HepG2 (cell line): ENCODE results near the gene PIP4K2B. TPM values are rescaled to one million over a fixed set of nuclear protein-coding genes. Genes with fewer than 3 reads are reported as not detected.

Experiments
- ARNTL ChIP-seq: sonication (generic); formaldehyde crosslinking; IDR thresholded peaks from 2 replicates; pipeline ENCODE4 v1.4.0; 2020; ENCODE audit warnings: mild to moderate bottlenecking, missing genetic modification reagents
- BCLAF1 ChIP-seq: fragments of 450-650 bp; IDR thresholded peaks from 2 replicates; pipeline ENCODE4 v1.6.1; 2017; ENCODE audit warnings: mild to moderate bottlenecking
- BHLHE40 ChIP-seq: IDR thresholded peaks from 2 replicates; pipeline ENCODE4 v1.6.1; 2011; ENCODE audit warnings: low read length, improper control_type of control experiment
- BORCS8-MEF2B ChIP-seq: sonication (generic); formaldehyde crosslinking; IDR thresholded peaks from 2 replicates; pipeline ENCODE4 v1.8.0; 2022; ENCODE audit warnings: mild to moderate bottlenecking, missing genetic modification reagents
- CHD4 ChIP-seq: fragments of 200-600 bp; sonication (generic); IDR thresholded peaks from 2 replicates; pipeline ENCODE4 v1.7.0; 2017; ENCODE audit warnings: mild to moderate bottlenecking, low read length, borderline replicate concordance
- ELF3 ChIP-seq: IDR thresholded peaks from 2 replicates; pipeline ENCODE4 v1.6.1; 2016; ENCODE audit warnings: missing genetic modification reagents, missing compliant biosample characterization
- GABPA ChIP-seq, 2 experiments: IDR thresholded peaks; 2 replicates each; pipeline ENCODE4 v1.6.1; 2011 to 2016; ENCODE audit warnings: low read depth in 2 of 2, low read length in 1 of 2, missing biosample characterization in 1 of 2, missing genetic modification characterization in 1 of 2
- HCFC1 ChIP-seq: fragments of 150-350 bp; IDR thresholded peaks from 2 replicates; pipeline ENCODE4 v1.6.1; 2014; ENCODE audit warnings: low read depth, low read length
- HDAC1 ChIP-seq: sonication (generic); formaldehyde crosslinking; IDR thresholded peaks from 2 replicates; pipeline ENCODE4 v1.5.1; 2020; ENCODE audit warnings: mild to moderate bottlenecking, missing genetic modification reagents
- JUN ChIP-seq: sonication (generic); formaldehyde crosslinking; IDR thresholded peaks from 2 replicates; pipeline ENCODE4 v1.4.0; 2020; ENCODE audit warnings: mild to moderate bottlenecking, missing genetic modification reagents
- MIER3 ChIP-seq: IDR thresholded peaks from 2 replicates; pipeline ENCODE4 v1.6.1; 2016; ENCODE audit warnings: missing compliant biosample characterization, borderline replicate concordance
- NR1H2 ChIP-seq: sonication (generic); formaldehyde crosslinking; IDR thresholded peaks from 2 replicates; pipeline ENCODE4 v1.8.1; 2022; ENCODE audit warnings: low read depth, missing genetic modification reagents, borderline replicate concordance
- PHF8 ChIP-seq: sonication (generic); formaldehyde crosslinking; IDR thresholded peaks from 2 replicates; pipeline ENCODE4 v1.5.0; 2020; ENCODE audit warnings: missing genetic modification reagents
- RAD51 ChIP-seq: fragments of 450-650 bp; IDR thresholded peaks from 2 replicates; pipeline ENCODE4 v1.6.1; 2016; ENCODE audit warnings: borderline replicate concordance
- RBFOX2 ChIP-seq: fragments of 200-400 bp; formaldehyde crosslinking; IDR thresholded peaks from 2 replicates; pipeline ENCODE4 v1.6.1; 2017; ENCODE audit warnings: low read depth, mild to moderate bottlenecking, low read length
- RELA ChIP-seq: sonication (generic); formaldehyde crosslinking; IDR thresholded peaks from 2 replicates; pipeline ENCODE4 v1.4.0; 2020; ENCODE audit warnings: missing genetic modification reagents
- SMAD1 ChIP-seq: sonication (generic); formaldehyde crosslinking; IDR thresholded peaks from 2 replicates; pipeline ENCODE4 v1.4.0; 2020; ENCODE audit warnings: missing genetic modification reagents, low read depth, mild to moderate bottlenecking, borderline replicate concordance
- SRSF1 ChIP-seq: fragments of 200-400 bp; formaldehyde crosslinking; optimal IDR thresholded peaks from 2 replicates; pipeline ENCODE3; 2017; ENCODE audit warnings: mild to moderate bottlenecking, low read depth, low read length, moderate library complexity
- TSC22D2 ChIP-seq: sonication (generic); formaldehyde crosslinking; IDR thresholded peaks from 2 replicates; pipeline ENCODE4 v1.5.1; 2020; ENCODE audit warnings: missing genetic modification reagents, mild to moderate bottlenecking, borderline replicate concordance
- ZNF263 ChIP-seq: sonication (generic); formaldehyde crosslinking; IDR thresholded peaks from 2 replicates; pipeline ENCODE4 v1.4.0; 2020; ENCODE audit warnings: missing genetic modification reagents
- ZNF672 ChIP-seq: sonication (generic); formaldehyde crosslinking; IDR thresholded peaks from 2 replicates; pipeline ENCODE4 v1.8.1; 2022; ENCODE audit warnings: missing genetic modification reagents
- ZNF772 ChIP-seq: sonication (generic); formaldehyde crosslinking; IDR thresholded peaks from 2 replicates; pipeline ENCODE4 v1.5.0; 2020; ENCODE audit warnings: mild to moderate bottlenecking, missing genetic modification reagents
- ZNF83 ChIP-seq: sonication (generic); formaldehyde crosslinking; IDR thresholded peaks from 2 replicates; pipeline ENCODE4 v1.4.0; 2020; ENCODE audit warnings: missing genetic modification reagents, mild to moderate bottlenecking, borderline replicate concordance
- polyA plus RNA-seq, 8 experiments: library from polyadenylated mRNA; depleted of rRNA in 3 of 8; stranded (reverse) in 7 of 8; unstranded in 1 of 8; fragments of >200 nt; fragmentation: Illumina TruSeq in 4 of 8; extraction: Trizol in 4 of 8; gene quantifications; 2 replicates each; pipeline versions ENCODE4 v1.2.1 to v1.2.3, GENCODE V29; 2011 to 2016; ENCODE audit warnings: low read depth in 4 of 8, missing spikeins in 1 of 8, mixed read lengths in 1 of 8; ENCODE audit not compliant: insufficient read depth in 1 of 8
- total RNA-seq, 5 experiments: library from RNA; depleted of rRNA; stranded (reverse); fragments of >200 nt; fragmentation: Illumina TruSeq; extraction: Trizol; gene quantifications; 2 replicates each; pipeline ENCODE4 v1.2.3, GENCODE V29; 2016; ENCODE audit warnings: low read depth in 1 of 5
- TF ChIP-seq, protein P1 (sequence below): sonication (generic); formaldehyde crosslinking; IDR thresholded peaks from 2 replicates; pipeline ENCODE4 v1.5.1; 2020; ENCODE audit warnings: missing genetic modification reagents, mild to moderate bottlenecking, borderline replicate concordance

PIP4K2B gene
- total and polyA plus RNA-seq, 2 of the 13 experiments (the other 11 are each of a cell fraction or from before 2014, with no cell fraction given) = 20.4 to 54.0 TPM

DNA sequence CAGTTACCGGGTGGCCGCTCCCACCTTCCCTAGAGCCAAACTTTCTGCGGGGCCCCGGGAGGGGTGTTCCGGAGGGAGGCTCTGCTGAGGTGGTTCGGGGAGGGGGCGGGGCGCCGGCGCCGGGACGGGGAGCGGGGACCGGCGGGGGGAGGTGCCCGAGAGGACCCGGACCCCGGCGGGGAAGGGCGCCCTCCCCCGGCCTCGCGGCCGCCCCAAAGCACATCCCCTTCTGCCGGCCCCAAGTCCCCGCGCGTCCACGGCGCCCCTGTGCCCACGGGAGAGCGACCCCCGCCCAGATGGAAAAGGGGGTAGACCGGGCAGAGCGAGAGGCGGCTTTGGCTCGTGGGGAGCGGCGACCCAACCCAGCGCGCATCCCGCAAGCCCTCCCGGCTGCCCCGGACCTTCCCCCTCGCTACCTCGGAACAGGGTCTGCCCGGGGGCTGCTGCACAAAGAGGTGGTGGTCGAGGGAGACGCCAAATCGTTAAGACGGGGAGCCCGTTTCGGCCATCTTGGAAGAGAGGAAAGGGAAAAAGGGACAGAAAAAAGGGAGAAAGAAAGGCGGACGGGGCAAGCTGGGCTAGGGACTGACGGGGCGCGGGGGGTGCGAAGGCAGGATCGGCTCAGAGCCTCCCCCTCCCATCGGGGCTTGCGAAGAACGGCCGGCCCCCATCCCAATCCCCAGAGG, 51.8 kb downstream of the PIP4K2B start (continued):
- TF ChIP-seq, protein P1, sequence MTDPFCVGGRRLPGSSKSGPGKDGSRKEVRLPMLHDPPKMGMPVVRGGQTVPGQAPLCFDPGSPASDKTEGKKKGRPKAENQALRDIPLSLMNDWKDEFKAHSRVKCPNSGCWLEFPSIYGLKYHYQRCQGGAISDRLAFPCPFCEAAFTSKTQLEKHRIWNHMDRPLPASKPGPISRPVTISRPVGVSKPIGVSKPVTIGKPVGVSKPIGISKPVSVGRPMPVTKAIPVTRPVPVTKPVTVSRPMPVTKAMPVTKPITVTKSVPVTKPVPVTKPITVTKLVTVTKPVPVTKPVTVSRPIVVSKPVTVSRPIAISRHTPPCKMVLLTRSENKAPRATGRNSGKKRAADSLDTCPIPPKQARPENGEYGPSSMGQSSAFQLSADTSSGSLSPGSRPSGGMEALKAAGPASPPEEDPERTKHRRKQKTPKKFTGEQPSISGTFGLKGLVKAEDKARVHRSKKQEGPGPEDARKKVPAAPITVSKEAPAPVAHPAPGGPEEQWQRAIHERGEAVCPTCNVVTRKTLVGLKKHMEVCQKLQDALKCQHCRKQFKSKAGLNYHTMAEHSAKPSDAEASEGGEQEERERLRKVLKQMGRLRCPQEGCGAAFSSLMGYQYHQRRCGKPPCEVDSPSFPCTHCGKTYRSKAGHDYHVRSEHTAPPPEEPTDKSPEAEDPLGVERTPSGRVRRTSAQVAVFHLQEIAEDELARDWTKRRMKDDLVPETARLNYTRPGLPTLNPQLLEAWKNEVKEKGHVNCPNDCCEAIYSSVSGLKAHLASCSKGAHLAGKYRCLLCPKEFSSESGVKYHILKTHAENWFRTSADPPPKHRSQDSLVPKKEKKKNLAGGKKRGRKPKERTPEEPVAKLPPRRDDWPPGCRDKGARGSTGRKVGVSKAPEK (CRISPR knock-in tag) = no peak
- TF ChIP-seq NR1H2 (CRISPR knock-in tag) = 0 out of 2 replicates have a peak, but pooled peaks have one; percentile 14
- peak; percentile 68; the same call in 1 of the 2 replicates for TF ChIP-seq ARNTL (CRISPR knock-in tag)
- peak; percentile 21; the same call in 1 of the 2 replicates for TF ChIP-seq TSC22D2 (CRISPR knock-in tag)
- TF ChIP-seq RBFOX2 = peak; percentile 85
- TF ChIP-seq ZNF83 = 0 out of 2 replicates have a peak, but pooled peaks have one; percentile 66
- TF ChIP-seq ELF3 (CRISPR knock-in tag) = 0 out of 2 replicates have a peak, but pooled peaks have one; percentile 19
- TF ChIP-seq ZNF772 = 0 out of 2 replicates have a peak, but pooled peaks have one; percentile 37
- 0 out of 2 replicates have a peak, but pooled peaks have one; percentile 1 for TF ChIP-seq CHD4
- peak; percentile 50 for TF ChIP-seq SRSF1
- TF ChIP-seq HCFC1 = no peak
- 0 out of 2 replicates have a peak, but pooled peaks have one; percentile 22 for TF ChIP-seq JUN (CRISPR knock-in tag)
- no peak for TF ChIP-seq BCLAF1
- TF ChIP-seq GABPA (IDR thresholded peaks at IDR 0.05; ENCODE audit: low read depth, low read length) = peak; percentile 13; the same call in 1 of the 2 replicates
- TF ChIP-seq GABPA (CRISPR knock-in tag; IDR thresholded peaks at IDR 0.05; ENCODE audit: low read depth) = peak; percentile 5; the same call in 1 of the 2 replicates
- TF ChIP-seq ZNF672 (CRISPR knock-in tag) = 0 out of 2 replicates have a peak, but pooled peaks have one; percentile 40
- TF ChIP-seq BHLHE40 = no peak
- TF ChIP-seq PHF8 = peak; percentile 56; the same call in 1 of the 2 replicates
- TF ChIP-seq RELA (CRISPR knock-in tag) = 0 out of 2 replicates have a peak, but pooled peaks have one; percentile 30
- no peak for TF ChIP-seq RAD51
- no peak for TF ChIP-seq ZNF263 (CRISPR knock-in tag)
- 0 out of 2 replicates have a peak, but pooled peaks have one; percentile 29 for TF ChIP-seq SMAD1
- TF ChIP-seq BORCS8-MEF2B = 0 out of 2 replicates have a peak, but pooled peaks have one; percentile 17
- TF ChIP-seq HDAC1 (CRISPR knock-in tag) = peak; percentile 68; the same call in 1 of the 2 replicates
- 0 out of 2 replicates have a peak, but pooled peaks have one; percentile 32 for TF ChIP-seq MIER3
